GM23338 (cell line): Measurements from ENCODE around the gene PRELP. TPM values are rescaled to one million over a fixed set of nuclear protein-coding genes. Genes with fewer than 3 reads are reported as not detected.

Experiments
- ATAC-seq: fragments of 200-7000 bp; cut with Tn5 transposase; 3 replicates; pipeline ENCODE4 v1.9.1; 2020
- DNase-seq: peaks from one replicate; pipeline ENCODE4 v3.0.0-alpha.2; 2015; ENCODE audit warnings: low spot score
- H2AFZ ChIP-seq: fragments of 200-600 bp; sonication (generic); 2 replicates; pipeline ENCODE4 v1.8.0; 2016; ENCODE audit warnings: antibody characterized with exemption, mild to moderate bottlenecking, moderate library complexity
- H3F3A ChIP-seq: fragments of 200-600 bp; sonication (generic); replicated peaks from 2 replicates; pipeline ENCODE4 v1.8.0; 2017; ENCODE audit warnings: antibody characterized with exemption, mixed run types, low read depth
- H3K27ac ChIP-seq: fragments of 200-600 bp; sonication (generic); 2 replicates; pipeline ENCODE4 v1.6.1; 2016; ENCODE audit warnings: low read depth
- H3K27me3 ChIP-seq: fragments of 200-600 bp; sonication (generic); 2 replicates; pipeline ENCODE4 v1.8.0; 2016; ENCODE audit warnings: mild to moderate bottlenecking, mixed run types, moderate library complexity; ENCODE audit not compliant: insufficient read depth
- H3K36me3 ChIP-seq: fragments of 200-600 bp; sonication (generic); 2 replicates; pipeline ENCODE4 v1.8.0; 2016; ENCODE audit warnings: mild to moderate bottlenecking; ENCODE audit not compliant: insufficient read depth
- H3K4me1 ChIP-seq: fragments of 200-600 bp; sonication (generic); 2 replicates; pipeline ENCODE4 v1.8.0; 2016; ENCODE audit warnings: mild to moderate bottlenecking, moderate library complexity; ENCODE audit not compliant: insufficient read depth
- H3K4me2 ChIP-seq: fragments of 200-600 bp; sonication (generic); 2 replicates; pipeline ENCODE4 v1.7.1; 2017; ENCODE audit warnings: mixed run types
- H3K4me3 ChIP-seq: fragments of 200-600 bp; sonication (generic); 2 replicates; pipeline ENCODE4 v1.6.1; 2016; ENCODE audit warnings: mixed run types
- H3K79me2 ChIP-seq: fragments of 200-600 bp; sonication (generic); replicated peaks from 2 replicates; pipeline ENCODE4 v1.8.0; 2017; ENCODE audit warnings: mild to moderate bottlenecking; ENCODE audit not compliant: insufficient read depth
- H3K9me2 ChIP-seq: fragments of 200-600 bp; sonication (generic); 2 replicates; pipeline ENCODE4 v1.8.0; 2017; ENCODE audit not compliant: insufficient read depth
- H4K20me1 ChIP-seq: fragments of 200-600 bp; sonication (generic); replicated peaks from 2 replicates; pipeline ENCODE4 v1.8.0; 2017; ENCODE audit warnings: mild to moderate bottlenecking; ENCODE audit not compliant: insufficient read depth
- H3K27ac Mint-ChIP-seq: 2 replicates; pipeline ENCODE4 v1.8.0; 2020; ENCODE audit warnings: inconsistent platforms, mild to moderate bottlenecking, moderate library complexity, mixed read lengths
- H3K27me3 Mint-ChIP-seq: 3 replicates; pipeline ENCODE4 v1.8.0; 2022; ENCODE audit warnings: low read depth, mild to moderate bottlenecking, moderate library complexity, mixed read lengths, inconsistent platforms; ENCODE audit not compliant: insufficient read depth, poor library complexity
- H3K36me3 Mint-ChIP-seq: 3 replicates; pipeline ENCODE4 v1.8.0; 2021; ENCODE audit warnings: low read depth, mild to moderate bottlenecking, inconsistent platforms, moderate library complexity, mixed read lengths
- H3K4me1 Mint-ChIP-seq: 3 replicates; pipeline ENCODE4 v1.8.0; 2020; ENCODE audit warnings: mild to moderate bottlenecking, inconsistent platforms, mixed read lengths
- H3K4me3 Mint-ChIP-seq: 3 replicates; pipeline ENCODE4 v1.8.0; 2021; ENCODE audit warnings: moderate library complexity, mild to moderate bottlenecking, inconsistent platforms, mixed read lengths
- H3K9me3 Mint-ChIP-seq: 3 replicates; pipeline ENCODE4 v1.8.0; 2020; ENCODE audit warnings: moderate library complexity, mild to moderate bottlenecking, inconsistent platforms, mixed read lengths
- EZH2phosphoT487 ChIP-seq: fragments of 200-600 bp; sonication (generic); IDR thresholded peaks from one replicate; pipeline ENCODE4 v1.8.1; 2018; ENCODE audit warnings: antibody characterized with exemption; ENCODE audit not compliant: unreplicated experiment
- JUNB ChIP-seq: IDR thresholded peaks from one replicate; pipeline ENCODE4 v1.6.1; 2016; ENCODE audit warnings: antibody characterized with exemption; ENCODE audit not compliant: unreplicated experiment
- NANOG ChIP-seq: IDR thresholded peaks from 2 replicates; pipeline ENCODE4 v1.6.1; 2016; ENCODE audit warnings: antibody characterized with exemption, borderline replicate concordance
- ZNF114 ChIP-seq: fragments of 250-450 bp; sonication (Bioruptor Pico); IDR thresholded peaks from 2 replicates; pipeline ENCODE4 v1.5.0; 2020; ENCODE audit warnings: mild to moderate bottlenecking, moderate library complexity
- ZNF331 ChIP-seq: fragments of 250-450 bp; sonication (Bioruptor Pico); IDR thresholded peaks from 2 replicates; pipeline ENCODE4 v1.5.0; 2020; ENCODE audit warnings: low read depth, mild to moderate bottlenecking, moderate library complexity
- long read RNA-seq: library from polyadenylated mRNA; unstranded; transcript quantifications from one replicate; pipeline ENCODE4 v2.0.0, GENCODE V29; 2020; ENCODE audit not compliant: unreplicated experiment
- polyA plus RNA-seq: library from polyadenylated mRNA; unstranded; fragments of >200 nt; fragmentation: Nextera tagmentation; extraction: Ambion mirVana; gene quantifications from 2 replicates; pipeline ENCODE4 v1.2.1, GENCODE V29; 2016
- total RNA-seq: library from RNA; depleted of rRNA; stranded (reverse); fragments of >200 nt; shearing (Covaris generic); gene quantifications from 2 replicates; pipeline ENCODE4 v1.2.3, GENCODE V29; 2014; rRNA removed
- TF ChIP-seq, protein P1 (sequence below), 2 experiments: fragments of 200-600 bp in 1 of 2; sonication (generic) in 1 of 2; conservative IDR thresholded peaks; 2 replicates each; pipeline versions ENCODE4 v1.5.1 to v1.6.1; 2016 to 2017; ENCODE audit warnings: antibody characterized with exemption in 2 of 2, low read depth in 2 of 2, mild to moderate bottlenecking in 2 of 2, moderate library complexity in 1 of 2
- TF ChIP-seq, protein P2 (sequence below): fragments of 250-450 bp; sonication (Bioruptor Pico); IDR thresholded peaks from 2 replicates; pipeline ENCODE4 v1.5.0; 2020; ENCODE audit warnings: mild to moderate bottlenecking, moderate library complexity

Gene PRELP
- total RNA-seq (0.03 and 0.08 TPM in 2 replicates), polyA plus RNA-seq (0.03 and 0.12 TPM in 2 replicates)
- long read RNA-seq, result 0 reads

DNA sequence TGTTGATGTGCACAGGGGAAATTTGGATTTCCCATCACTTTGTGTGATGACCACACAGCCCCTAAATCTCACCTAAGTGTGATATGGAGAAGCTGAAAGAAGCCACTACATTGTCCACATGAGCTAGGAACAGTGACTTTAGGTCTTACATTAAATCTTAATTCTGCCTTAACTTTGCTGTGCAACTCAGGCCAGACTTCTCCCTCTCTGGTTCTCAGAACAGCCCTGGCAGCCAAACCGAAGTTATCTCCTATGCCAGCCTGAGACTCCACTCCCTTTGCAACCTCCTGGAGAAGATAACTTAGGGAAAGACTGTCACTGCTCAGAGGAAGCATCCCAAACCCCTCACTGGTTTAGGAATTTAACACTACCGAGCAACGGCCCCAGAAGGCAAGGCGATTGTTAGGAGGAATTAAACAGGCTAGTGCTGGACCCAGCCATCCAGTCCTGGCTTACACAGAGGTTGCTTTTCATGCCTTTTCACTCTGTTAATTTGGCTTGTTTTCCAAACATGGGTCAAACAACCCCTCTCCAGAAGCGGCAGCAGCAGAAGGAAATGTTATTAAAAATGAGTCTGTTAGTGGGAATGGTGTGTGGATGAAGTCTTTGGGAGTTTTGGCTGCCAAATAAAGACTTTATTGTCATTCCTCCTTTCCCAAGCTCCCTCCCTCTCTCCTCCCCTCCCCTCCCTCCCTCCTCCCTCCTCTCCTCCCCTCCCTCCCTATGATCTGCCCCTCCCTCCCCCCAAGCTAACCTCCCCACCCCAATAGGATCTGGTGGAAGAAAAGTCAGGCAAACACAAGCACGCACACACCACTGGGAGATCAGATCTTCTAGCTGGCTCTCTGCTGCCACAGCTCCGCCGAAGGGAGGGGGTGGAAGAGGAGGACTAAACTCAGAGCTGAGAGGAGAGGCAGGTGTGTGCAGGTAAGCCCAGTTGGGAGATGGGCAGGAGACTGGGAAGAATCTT, at the start of gene PRELP:
Gene PRELP, plus strand, starts transcription at position 795 of the 970 bp plus-strand sequence. CDS start 7,379 bp downstream, outside the sequence.
- Mint-ChIP-seq H3K9me3 (no peaks in the 10 kb centered on the region), H3K27ac (no peak within 1 kb of the TSS), H3K4me3 (peak within 1 kb of the TSS; percentile 52; the same call in 2 of the 3 replicates), H3K4me1 (peaks cover 20% of the 10 kb centered on the region), H3K27me3 (peaks cover 5% of the 10 kb centered on the region), H3K36me3 (no peaks in the 10 kb centered on the region)
- peak; percentile 85 for DNase-seq
- peak within 1 kb of the TSS; percentile 85; the same call in 1 of the 2 replicates for H2AFZ ChIP-seq
- TF ChIP-seq ZNF114 (CRISPR knock-in tag), result no peak
- TF ChIP-seq, protein P1, sequence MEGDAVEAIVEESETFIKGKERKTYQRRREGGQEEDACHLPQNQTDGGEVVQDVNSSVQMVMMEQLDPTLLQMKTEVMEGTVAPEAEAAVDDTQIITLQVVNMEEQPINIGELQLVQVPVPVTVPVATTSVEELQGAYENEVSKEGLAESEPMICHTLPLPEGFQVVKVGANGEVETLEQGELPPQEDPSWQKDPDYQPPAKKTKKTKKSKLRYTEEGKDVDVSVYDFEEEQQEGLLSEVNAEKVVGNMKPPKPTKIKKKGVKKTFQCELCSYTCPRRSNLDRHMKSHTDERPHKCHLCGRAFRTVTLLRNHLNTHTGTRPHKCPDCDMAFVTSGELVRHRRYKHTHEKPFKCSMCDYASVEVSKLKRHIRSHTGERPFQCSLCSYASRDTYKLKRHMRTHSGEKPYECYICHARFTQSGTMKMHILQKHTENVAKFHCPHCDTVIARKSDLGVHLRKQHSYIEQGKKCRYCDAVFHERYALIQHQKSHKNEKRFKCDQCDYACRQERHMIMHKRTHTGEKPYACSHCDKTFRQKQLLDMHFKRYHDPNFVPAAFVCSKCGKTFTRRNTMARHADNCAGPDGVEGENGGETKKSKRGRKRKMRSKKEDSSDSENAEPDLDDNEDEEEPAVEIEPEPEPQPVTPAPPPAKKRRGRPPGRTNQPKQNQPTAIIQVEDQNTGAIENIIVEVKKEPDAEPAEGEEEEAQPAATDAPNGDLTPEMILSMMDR (conservative IDR thresholded peaks at IDR 0.05; ENCODE audit: low read depth in 2 of 2), result peak in 1 of 2 experiments; percentile 23; a peak in 1 of 4 replicates
- H3K4me1 ChIP-seq, result peaks cover 6% of the 10 kb centered on the region; the same call in 1 of the 2 replicates
- no peaks in the 10 kb centered on the region for H3K79me2 ChIP-seq
- peak; percentile 94 for ATAC-seq
- no peaks in the 10 kb centered on the region for H3K36me3 ChIP-seq
- H3K4me2 ChIP-seq, result peak within 1 kb of the TSS; percentile 67; the same call in 1 of the 2 replicates
- no peaks in the 10 kb centered on the region for H3K27me3 ChIP-seq
- H3F3A ChIP-seq, result no peaks in the 10 kb centered on the region
- H3K27ac ChIP-seq, result no peak within 1 kb of the TSS
- H4K20me1 ChIP-seq, result no peaks in the 10 kb centered on the region
- H3K4me3 ChIP-seq, result peak within 1 kb of the TSS; percentile 38; the same call in 1 of the 2 replicates
- no peaks in the 10 kb centered on the region for H3K9me2 ChIP-seq

DNA sequence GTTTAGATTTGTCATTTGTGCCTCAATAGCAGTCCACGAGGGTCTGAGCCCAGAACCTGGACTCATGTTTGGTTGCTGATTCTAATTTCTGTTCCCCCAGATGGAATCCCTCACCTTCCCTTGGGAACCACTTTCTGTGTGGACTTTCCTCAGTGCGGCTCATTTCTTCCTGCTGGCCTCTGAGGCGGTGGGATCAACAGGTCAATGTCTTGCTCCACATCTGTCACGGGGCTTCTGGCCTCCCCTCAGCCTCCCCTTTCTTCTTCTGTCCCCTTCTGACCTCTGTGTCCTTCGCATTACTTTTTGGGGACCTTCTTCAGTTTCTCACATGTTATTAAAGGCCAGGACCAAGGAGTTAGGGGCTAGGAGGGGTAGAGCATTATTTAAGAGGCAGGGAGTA, 49.2 kb upstream of the PRELP start:
- H3K36me3 ChIP-seq, result no peaks in the 10 kb centered on the region
- no peaks in the 10 kb centered on the region for H4K20me1 ChIP-seq
- H2AFZ ChIP-seq, result no peak overlapping the region
- no peaks in the 10 kb centered on the region for H3K4me1 Mint-ChIP-seq
- H3K27ac Mint-ChIP-seq, result no peak overlapping the region
- no peak overlapping the region for H3K27ac ChIP-seq
- 0 out of 2 replicates have a peak, but pooled peaks cover 12% of the 10 kb centered on the region for H3K9me2 ChIP-seq
- ATAC-seq, result no peak
- H3F3A ChIP-seq, result no peaks in the 10 kb centered on the region
- no peak overlapping the region for H3K4me3 ChIP-seq
- H3K79me2 ChIP-seq, result no peaks in the 10 kb centered on the region
- no peaks in the 10 kb centered on the region; the same call in 2 of the 3 replicates for H3K9me3 Mint-ChIP-seq
- H3K27me3 Mint-ChIP-seq, result peaks cover 14% of the 10 kb centered on the region
- H3K36me3 Mint-ChIP-seq, result no peaks in the 10 kb centered on the region
- H3K4me2 ChIP-seq, result no peak overlapping the region
- DNase-seq, result no peak
- no peak overlapping the region for H3K4me3 Mint-ChIP-seq
- no peaks in the 10 kb centered on the region for H3K4me1 ChIP-seq
- H3K27me3 ChIP-seq, result no peaks in the 10 kb centered on the region
- TF ChIP-seq EZH2phosphoT487 (no peak), ZNF331 (no peak), NANOG (no peak), JUNB (no peak)
- TF ChIP-seq, protein P2, sequence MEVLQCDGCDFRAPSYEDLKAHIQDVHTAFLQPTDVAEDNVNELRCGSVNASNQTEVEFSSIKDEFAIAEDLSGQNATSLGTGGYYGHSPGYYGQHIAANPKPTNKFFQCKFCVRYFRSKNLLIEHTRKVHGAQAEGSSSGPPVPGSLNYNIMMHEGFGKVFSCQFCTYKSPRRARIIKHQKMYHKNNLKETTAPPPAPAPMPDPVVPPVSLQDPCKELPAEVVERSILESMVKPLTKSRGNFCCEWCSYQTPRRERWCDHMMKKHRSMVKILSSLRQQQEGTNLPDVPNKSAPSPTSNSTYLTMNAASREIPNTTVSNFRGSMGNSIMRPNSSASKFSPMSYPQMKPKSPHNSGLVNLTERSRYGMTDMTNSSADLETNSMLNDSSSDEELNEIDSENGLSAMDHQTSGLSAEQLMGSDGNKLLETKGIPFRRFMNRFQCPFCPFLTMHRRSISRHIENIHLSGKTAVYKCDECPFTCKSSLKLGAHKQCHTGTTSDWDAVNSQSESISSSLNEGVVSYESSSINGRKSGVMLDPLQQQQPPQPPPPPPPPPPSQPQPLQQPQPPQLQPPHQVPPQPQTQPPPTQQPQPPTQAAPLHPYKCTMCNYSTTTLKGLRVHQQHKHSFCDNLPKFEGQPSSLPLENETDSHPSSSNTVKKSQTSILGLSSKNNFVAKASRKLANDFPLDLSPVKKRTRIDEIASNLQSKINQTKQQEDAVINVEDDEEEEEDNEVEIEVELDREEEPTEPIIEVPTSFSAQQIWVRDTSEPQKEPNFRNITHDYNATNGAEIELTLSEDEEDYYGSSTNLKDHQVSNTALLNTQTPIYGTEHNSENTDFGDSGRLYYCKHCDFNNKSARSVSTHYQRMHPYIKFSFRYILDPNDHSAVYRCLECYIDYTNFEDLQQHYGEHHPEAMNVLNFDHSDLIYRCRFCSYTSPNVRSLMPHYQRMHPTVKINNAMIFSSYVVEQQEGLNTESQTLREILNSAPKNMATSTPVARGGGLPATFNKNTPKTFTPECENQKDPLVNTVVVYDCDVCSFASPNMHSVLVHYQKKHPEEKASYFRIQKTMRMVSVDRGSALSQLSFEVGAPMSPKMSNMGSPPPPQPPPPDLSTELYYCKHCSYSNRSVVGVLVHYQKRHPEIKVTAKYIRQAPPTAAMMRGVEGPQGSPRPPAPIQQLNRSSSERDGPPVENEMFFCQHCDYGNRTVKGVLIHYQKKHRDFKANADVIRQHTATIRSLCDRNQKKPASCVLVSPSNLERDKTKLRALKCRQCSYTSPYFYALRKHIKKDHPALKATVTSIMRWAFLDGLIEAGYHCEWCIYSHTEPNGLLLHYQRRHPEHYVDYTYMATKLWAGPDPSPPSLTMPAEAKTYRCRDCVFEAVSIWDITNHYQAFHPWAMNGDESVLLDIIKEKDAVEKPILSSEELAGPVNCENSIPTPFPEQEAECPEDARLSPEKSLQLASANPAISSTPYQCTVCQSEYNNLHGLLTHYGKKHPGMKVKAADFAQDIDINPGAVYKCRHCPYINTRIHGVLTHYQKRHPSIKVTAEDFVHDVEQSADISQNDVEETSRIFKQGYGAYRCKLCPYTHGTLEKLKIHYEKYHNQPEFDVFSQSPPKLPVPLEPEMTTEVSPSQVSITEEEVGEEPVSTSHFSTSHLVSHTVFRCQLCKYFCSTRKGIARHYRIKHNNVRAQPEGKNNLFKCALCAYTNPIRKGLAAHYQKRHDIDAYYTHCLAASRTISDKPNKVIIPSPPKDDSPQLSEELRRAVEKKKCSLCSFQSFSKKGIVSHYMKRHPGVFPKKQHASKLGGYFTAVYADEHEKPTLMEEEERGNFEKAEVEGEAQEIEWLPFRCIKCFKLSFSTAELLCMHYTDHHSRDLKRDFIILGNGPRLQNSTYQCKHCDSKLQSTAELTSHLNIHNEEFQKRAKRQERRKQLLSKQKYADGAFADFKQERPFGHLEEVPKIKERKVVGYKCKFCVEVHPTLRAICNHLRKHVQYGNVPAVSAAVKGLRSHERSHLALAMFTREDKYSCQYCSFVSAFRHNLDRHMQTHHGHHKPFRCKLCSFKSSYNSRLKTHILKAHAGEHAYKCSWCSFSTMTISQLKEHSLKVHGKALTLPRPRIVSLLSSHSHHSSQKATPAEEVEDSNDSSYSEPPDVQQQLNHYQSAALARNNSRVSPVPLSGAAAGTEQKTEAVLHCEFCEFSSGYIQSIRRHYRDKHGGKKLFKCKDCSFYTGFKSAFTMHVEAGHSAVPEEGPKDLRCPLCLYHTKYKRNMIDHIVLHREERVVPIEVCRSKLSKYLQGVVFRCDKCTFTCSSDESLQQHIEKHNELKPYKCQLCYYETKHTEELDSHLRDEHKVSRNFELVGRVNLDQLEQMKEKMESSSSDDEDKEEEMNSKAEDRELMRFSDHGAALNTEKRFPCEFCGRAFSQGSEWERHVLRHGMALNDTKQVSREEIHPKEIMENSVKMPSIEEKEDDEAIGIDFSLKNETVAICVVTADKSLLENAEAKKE (CRISPR knock-in tag), result no peak
